GM12878 (cell line): Measurements from ENCODE around the gene MMEL1. TPM values are rescaled to one million over a fixed set of nuclear protein-coding genes. Genes with fewer than 3 reads are reported as not detected.

Experiments
- ATAC-seq: fragments of 200-7000 bp; cut with Tn5 transposase; 3 replicates; pipeline ENCODE4 v1.9.1; 2020; ENCODE audit warnings: mild to moderate bottlenecking, moderate library complexity
- BruUV-seq: library from RNA; stranded (reverse); fragments of 400-500 nt; replicated peaks from 2 replicates; lab custom pipeline; 2021; lab: Mats Ljungman, UMichigan
- CTCF ChIA-PET: fragments of 300-600 bp; sonication (Branson Sonifier 250); formaldehyde crosslinking; extraction: SDS; loops from one replicate; lab custom pipeline; 2021; ENCODE audit warnings: inconsistent platforms; lab: Yijun Ruan, JAX
- POLR2A ChIA-PET: fragments of 350-600 bp; formaldehyde crosslinking; extraction: SDS; loops from one replicate; lab custom pipeline; 2021; ENCODE audit warnings: inconsistent platforms; lab: Charles Lee
- RAD21 ChIA-PET: fragments of 300-600 bp; sonication (Branson Sonifier 250); formaldehyde crosslinking; loops from one replicate; lab custom pipeline; 2023; ENCODE audit warnings: antibody characterized with exemption; ENCODE audit not compliant: unreplicated experiment; lab: Charles Lee
- SMC1A ChIA-PET: fragments of 300-600 bp; sonication (Branson Sonifier 250); formaldehyde crosslinking; loops from one replicate; lab custom pipeline; 2023; ENCODE audit not compliant: unreplicated experiment, uncharacterized antibody; lab: Charles Lee
- DNase-seq: peaks from one replicate; pipeline ENCODE4 v3.0.0-alpha.2; 2011; ENCODE audit warnings: low read depth, low spot score
- FAIRE-seq: peaks from 3 replicates; lab custom pipeline; 2011; peaks lifted over from hg19 to GRCh38; lab: Jason Lieb, UNC
- H2AFZ ChIP-seq: 2 replicates; pipeline ENCODE4 v1.6.0; 2011; ENCODE audit warnings: low read depth, low read length, control low read depth; ENCODE audit not compliant: control insufficient read depth
- H3K27ac ChIP-seq: 2 replicates; pipeline ENCODE4 v1.5.1; 2011; ENCODE audit warnings: control low read depth; ENCODE audit not compliant: control insufficient read depth, insufficient read depth
- H3K27me3 ChIP-seq, 2 experiments: replicated peaks in 1 of 2; 2 replicates each; pipeline versions ENCODE4 v1.6.0 to v1.6.1; 2011; ENCODE audit warnings: low read length in 1 of 2; ENCODE audit not compliant: control insufficient read depth in 2 of 2, insufficient read depth in 2 of 2
- H3K36me3 ChIP-seq, 2 experiments: 2 replicates each; pipeline ENCODE4 v1.5.1; 2011; ENCODE audit warnings: low read length in 1 of 2; ENCODE audit not compliant: control insufficient read depth in 2 of 2, insufficient read depth in 2 of 2
- H3K4me1 ChIP-seq: 2 replicates; pipeline ENCODE4 v1.6.1; 2011; ENCODE audit warnings: mild to moderate bottlenecking, low read length, moderate library complexity, mixed read lengths; ENCODE audit not compliant: control insufficient read depth, insufficient read depth
- H3K4me2 ChIP-seq: 2 replicates; pipeline ENCODE4 v1.6.0; 2011; ENCODE audit warnings: control low read depth; ENCODE audit not compliant: control insufficient read depth, insufficient read depth
- H3K4me3 ChIP-seq: fragments of 200-600 bp; sonication (generic); 2 replicates; pipeline ENCODE4 v1.5.1; 2016
- H3K79me2 ChIP-seq: 2 replicates; pipeline ENCODE4 v1.6.0; 2011; ENCODE audit warnings: low read length; ENCODE audit not compliant: control insufficient read depth, insufficient read depth
- H3K9ac ChIP-seq: 2 replicates; pipeline ENCODE4 v1.8.0; 2011; ENCODE audit warnings: low read length, control low read depth, mixed read lengths; ENCODE audit not compliant: control insufficient read depth, insufficient read depth
- H3K9me3 ChIP-seq: replicated peaks from 3 replicates; pipeline ENCODE4 v1.5.1; 2011; ENCODE audit warnings: mild to moderate bottlenecking, low read length; ENCODE audit not compliant: control insufficient read depth, insufficient read depth
- H4K20me1 ChIP-seq: 2 replicates; pipeline ENCODE4 v1.6.0; 2011; ENCODE audit not compliant: control insufficient read depth, insufficient read depth
- BHLHE40 ChIP-seq, 2 experiments: fragments of 450-650 bp in 1 of 2; IDR thresholded peaks; 2 replicates each; pipeline ENCODE4 v1.6.1; 2011 to 2017; ENCODE audit warnings: low read depth in 2 of 2, borderline replicate concordance in 1 of 2, improper control_type of control experiment in 1 of 2, low read length in 1 of 2, mild to moderate bottlenecking in 1 of 2
- EGR1 ChIP-seq, 2 experiments: IDR thresholded peaks; 1 replicate in 1 of 2; 2 replicates in 1 of 2; pipeline ENCODE4 v1.6.1; 2011 to 2012; ENCODE audit warnings: low read depth in 2 of 2, low read length in 2 of 2, borderline replicate concordance in 1 of 2, mild to moderate bottlenecking in 1 of 2, moderate library complexity in 1 of 2
- NR2C1 ChIP-seq: fragments of 450-650 bp; IDR thresholded peaks from 2 replicates; pipeline ENCODE4 v1.6.1; 2017; ENCODE audit warnings: antibody characterized with exemption, mild to moderate bottlenecking, moderate library complexity
- POLR2AphosphoS2 ChIP-seq: IDR thresholded peaks from 2 replicates; pipeline ENCODE4 v1.6.1; 2011; ENCODE audit warnings: low read depth, mild to moderate bottlenecking, low read length, improper control_type of control experiment, moderate library complexity
- SMAD5 ChIP-seq: IDR thresholded peaks from 2 replicates; pipeline ENCODE4 v1.6.1; 2016; ENCODE audit warnings: antibody characterized with exemption, low read depth
- WGBS: methylation state at CpG from one replicate; pipeline ENCODE4 v1.1.6; 2016; ENCODE audit warnings: low lambda C conversion rate; ENCODE audit not compliant: insufficient replicate concordance, insufficient coverage; ENCODE audit errors: missing lambda C conversion rate; 5-methylcytosine and 5-hydroxymethylcytosine counted together
- in situ Hi-C: fragments of 300-500 bp; cut with MboI; formaldehyde crosslinking; loops from 9 replicates; pipeline ENCODE4 v1.14.3; 2018; ENCODE audit warnings: mixed read lengths
- intact Hi-C: fragments of 100-400 bp; cut with micrococcal nuclease; formaldehyde crosslinking; loops from one replicate; pipeline ENCODE4 v1.14.2; 2022; ENCODE audit not compliant: unreplicated experiment
- polyA plus RNA-seq, 11 experiments: library from polyadenylated mRNA; depleted of rRNA in 4 of 11; unstranded in 6 of 11; stranded (reverse) in 5 of 11; fragments of >200 nt; fragmentation: Nextera tagmentation in 4 of 11; fragmentation: Illumina TruSeq in 1 of 11; extraction: Ambion mirVana in 4 of 11; extraction: Trizol in 1 of 11; gene quantifications; 1 replicate in 1 of 11; 2 replicates in 10 of 11; pipeline versions ENCODE4 v1.2.1 to v1.2.3, GENCODE V29; 2011 to 2016; ENCODE audit warnings: inconsistent platforms in 2 of 11, missing spikeins in 2 of 11, low read depth in 1 of 11
- total RNA-seq, 4 experiments: library from RNA; depleted of rRNA in 3 of 4; stranded (reverse); fragments of >200 nt in 3 of 4; fragmentation: Illumina TruSeq in 1 of 4; extraction: Trizol in 1 of 4; gene quantifications; 2 replicates each; pipeline versions ENCODE4 v1.2.1 to v1.2.3, GENCODE V29; 2013 to 2021
- TF ChIP-seq, protein P1 (sequence below): IDR thresholded peaks from 2 replicates; pipeline ENCODE4 v1.6.1; 2011; ENCODE audit warnings: borderline replicate concordance, low read depth, mild to moderate bottlenecking, moderate library complexity, mixed read lengths, low read length; ENCODE audit not compliant: insufficient read depth; ENCODE audit errors: extremely low read length

MMEL1 gene
- total and polyA plus RNA-seq, 10 of the 15 experiments (the other 5 are each of a cell fraction or from before 2014, with no cell fraction given): 0.11 TPM; not detected in 9

- TF ChIP-seq POLR2AphosphoS2: 0 out of 2 replicates have a peak, but pooled peaks have one; percentile 35
- 0 out of 3 replicates have a peak, but pooled peaks of 1 of the 2 experiments have one; percentile 16 for TF ChIP-seq EGR1 (IDR thresholded peaks at IDR 0.05; ENCODE audit: borderline replicate concordance in 1 of 2, low read depth in 2 of 2, low read length in 2 of 2)
- TF ChIP-seq, all 136 proteins: peak for 36
Measured at GRCh38 chr1:2642560-2643413, 10.0 kb upstream of the MMEL1 start (continued).

DNA sequence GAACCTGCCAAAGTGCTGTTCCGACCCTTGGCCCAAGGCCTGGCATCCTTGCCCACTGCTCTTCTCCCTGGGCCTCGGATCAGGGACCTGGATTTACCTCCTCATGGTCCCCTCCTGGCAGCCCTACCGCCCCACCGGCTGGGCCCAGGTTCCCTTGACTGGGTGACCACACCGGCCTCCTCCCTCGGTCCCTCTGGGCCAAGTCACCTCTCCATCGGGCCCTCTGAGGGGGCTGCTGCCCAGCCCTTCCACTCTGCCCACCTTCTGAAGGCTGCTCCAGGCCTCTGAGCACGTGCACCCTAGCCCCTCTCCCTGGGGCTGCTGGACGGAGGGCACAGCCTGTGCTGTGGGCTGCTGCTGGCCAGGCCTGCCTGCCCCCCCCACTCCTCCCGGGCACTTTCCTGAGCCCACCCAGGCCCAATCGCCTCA, 9.3 kb upstream of the MMEL1 start:
- H3K36me3 ChIP-seq: no peaks in the 10 kb centered on the region
- no peak for ATAC-seq
- DNase-seq: no peak
- H3K4me1 ChIP-seq: peaks cover 6% of the 10 kb centered on the region
- H3K27me3 ChIP-seq: no peaks in the 10 kb centered on the region; a peak in 1 of 4 replicates
- ChIA-PET RAD21 (no interaction called here), CTCF (no interaction called here), POLR2A (no interaction called here), SMC1A (no interaction called here)
- TF ChIP-seq SMAD5 (0 out of 2 replicates have a peak, but pooled peaks have one; percentile 6), BHLHE40 (IDR thresholded peaks at IDR 0.05; ENCODE audit: borderline replicate concordance in 1 of 2, low read depth in 2 of 2, low read length in 1 of 2) (peak in 1 of 2 experiments; percentile 67; a peak in 2 of 4 replicates), NR2C1 (no peak)
- TF ChIP-seq, protein P1, sequence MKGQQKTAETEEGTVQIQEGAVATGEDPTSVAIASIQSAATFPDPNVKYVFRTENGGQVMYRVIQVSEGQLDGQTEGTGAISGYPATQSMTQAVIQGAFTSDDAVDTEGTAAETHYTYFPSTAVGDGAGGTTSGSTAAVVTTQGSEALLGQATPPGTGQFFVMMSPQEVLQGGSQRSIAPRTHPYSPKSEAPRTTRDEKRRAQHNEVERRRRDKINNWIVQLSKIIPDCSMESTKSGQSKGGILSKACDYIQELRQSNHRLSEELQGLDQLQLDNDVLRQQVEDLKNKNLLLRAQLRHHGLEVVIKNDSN: no peak
- peak overlapping the region; percentile 98 for H3K4me2 ChIP-seq
- in situ Hi-C loops: no loop called here
- peaks cover 5% of the 10 kb centered on the region; the same call in 2 of the 3 replicates for H3K9me3 ChIP-seq
- WGBS: 37% methylated on average over 11 of the region's 11 CpGs
- intact Hi-C loops: loop anchor here (2.0 kb wide), 1 partner anchor 55 kb away; the partner anchor contains the start of gene PRXL2B
- peak overlapping the region; percentile 95; the same call in 1 of the 2 replicates for H2AFZ ChIP-seq
- H4K20me1 ChIP-seq: no peaks in the 10 kb centered on the region
- peak overlapping the region; percentile 89 for H3K9ac ChIP-seq
- TSS peak; percentile 70 for BruUV-seq
- H3K4me3 ChIP-seq: peak overlapping the region; percentile 90
- peaks cover 4% of the 10 kb centered on the region for H3K79me2 ChIP-seq
- H3K27ac ChIP-seq: peak overlapping the region; percentile 91
- FAIRE-seq: no peak
